Measurements from ENCODE around the gene ZG16.

Gene ZG16

DNA sequence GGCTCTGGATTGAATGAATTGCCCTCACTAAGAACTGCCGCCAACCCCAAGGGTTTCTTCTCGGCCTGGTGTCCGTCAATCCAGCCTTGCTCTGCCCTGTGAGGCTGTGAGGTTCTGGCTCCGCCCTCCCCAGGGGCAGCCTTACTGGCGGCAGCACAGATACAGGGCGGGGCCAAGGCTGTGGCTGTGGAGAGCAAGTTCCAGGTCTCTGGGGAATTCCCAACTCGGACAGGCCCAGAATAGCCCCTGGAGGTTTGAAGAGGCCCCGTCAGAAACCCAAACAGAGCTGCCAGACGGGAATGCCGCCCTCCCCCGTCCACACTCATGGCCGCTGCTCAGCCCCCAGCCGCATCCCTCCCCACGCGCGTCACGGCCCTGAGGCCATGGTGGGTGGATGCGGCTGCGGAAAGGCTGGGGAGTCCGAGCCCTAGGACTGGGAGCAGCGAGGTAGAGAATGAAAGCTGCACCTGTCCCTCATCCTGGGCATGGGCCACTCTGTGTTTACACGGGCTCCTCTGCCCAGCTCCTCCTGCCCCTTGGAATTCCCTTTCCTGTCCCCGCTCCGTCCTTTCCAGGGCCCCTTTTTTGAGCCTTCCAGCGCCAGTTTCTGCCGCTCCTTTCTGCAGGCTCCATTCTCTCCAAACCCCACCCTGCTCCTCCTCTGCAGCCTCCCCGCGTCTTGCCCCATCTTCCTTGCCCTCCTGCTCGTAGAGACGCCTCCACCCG, 33.3 kb downstream of the ZG16 start:
- DNase-seq: peak; percentile 92

- peak; percentile 57 for DNase-seq
These were observed 34.0 kb downstream of the ZG16 start, which contains the start of gene PRRT2 for GRCh38 chr16:29811896-29812665. PRRT2 (plus strand) TSS chr16:29812193; CDS start chr16:29813055, 862 bp downstream.

DNA sequence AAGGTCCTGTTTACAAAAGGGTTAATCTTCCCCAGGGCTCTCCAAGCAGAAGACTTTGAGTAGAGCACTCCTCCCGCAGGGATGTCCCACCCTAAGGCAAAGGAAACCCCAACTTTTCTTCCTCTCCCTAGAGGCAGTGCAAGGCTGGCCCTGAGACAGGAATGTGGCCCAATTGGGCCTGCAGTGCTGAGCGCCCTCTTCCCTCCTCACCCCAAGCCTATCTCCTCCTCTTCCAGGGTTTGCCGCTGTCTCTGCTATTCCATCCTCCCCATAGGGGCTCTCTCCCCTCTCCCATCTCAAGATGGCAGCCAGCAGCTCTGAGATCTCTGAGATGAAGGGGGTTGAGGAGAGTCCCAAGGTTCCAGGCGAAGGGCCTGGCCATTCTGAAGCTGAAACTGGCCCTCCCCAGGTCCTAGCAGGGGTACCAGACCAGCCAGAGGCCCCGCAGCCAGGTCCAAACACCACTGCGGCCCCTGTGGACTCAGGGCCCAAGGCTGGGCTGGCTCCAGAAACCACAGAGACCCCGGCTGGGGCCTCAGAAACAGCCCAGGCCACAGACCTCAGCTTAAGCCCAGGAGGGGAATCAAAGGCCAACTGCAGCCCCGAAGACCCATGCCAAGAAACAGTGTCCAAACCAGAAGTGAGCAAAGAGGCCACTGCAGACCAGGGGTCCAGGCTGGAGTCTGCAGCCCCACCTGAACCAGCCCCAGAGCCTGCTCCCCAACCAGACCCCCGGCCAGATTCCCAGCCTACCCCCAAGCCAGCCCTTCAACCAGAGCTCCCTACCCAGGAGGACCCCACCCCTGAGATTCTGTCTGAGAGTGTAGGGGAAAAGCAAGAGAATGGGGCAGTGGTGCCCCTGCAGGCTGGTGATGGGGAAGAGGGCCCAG, 34.9 kb downstream of the ZG16 start:
- no peak for DNase-seq

DNA sequence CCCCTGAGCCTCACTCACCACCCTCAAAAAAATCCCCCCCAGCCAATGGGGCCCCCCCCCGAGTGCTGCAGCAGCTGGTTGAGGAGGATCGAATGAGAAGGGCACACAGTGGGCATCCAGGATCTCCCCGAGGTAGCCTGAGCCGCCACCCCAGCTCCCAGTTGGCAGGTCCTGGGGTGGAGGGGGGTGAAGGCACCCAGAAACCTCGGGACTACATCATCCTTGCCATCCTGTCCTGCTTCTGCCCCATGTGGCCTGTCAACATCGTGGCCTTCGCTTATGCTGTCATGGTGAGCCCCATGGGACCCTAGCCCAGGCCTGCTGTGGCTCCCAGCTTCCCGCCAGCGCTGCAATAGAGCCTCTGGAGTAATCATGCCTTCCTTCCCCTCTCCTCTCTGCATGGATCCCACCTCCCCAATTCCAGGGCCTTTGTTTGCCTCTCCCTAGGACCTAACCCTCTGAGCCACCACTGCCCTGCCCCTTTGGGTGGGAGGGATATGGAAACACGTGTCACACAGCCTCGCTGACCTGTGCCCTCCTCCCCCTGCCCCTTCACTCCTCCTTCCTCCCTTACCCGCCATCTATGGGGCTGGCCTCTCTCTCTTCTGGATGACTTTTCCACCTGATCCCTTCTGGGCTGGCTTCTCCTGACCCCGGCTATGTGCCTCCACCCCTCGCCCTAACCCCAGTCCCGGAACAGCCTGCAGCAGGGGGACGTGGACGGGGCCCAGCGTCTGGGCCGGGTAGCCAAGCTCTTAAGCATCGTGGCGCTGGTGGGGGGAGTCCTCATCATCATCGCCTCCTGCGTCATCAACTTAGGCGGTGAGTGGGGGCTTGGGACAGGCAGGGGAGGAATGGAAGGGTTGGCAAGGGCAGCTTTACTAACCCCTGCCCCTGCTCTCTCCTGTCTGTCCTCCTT, 35.8 kb downstream of the ZG16 start:
- DNase-seq: no peak

DNA sequence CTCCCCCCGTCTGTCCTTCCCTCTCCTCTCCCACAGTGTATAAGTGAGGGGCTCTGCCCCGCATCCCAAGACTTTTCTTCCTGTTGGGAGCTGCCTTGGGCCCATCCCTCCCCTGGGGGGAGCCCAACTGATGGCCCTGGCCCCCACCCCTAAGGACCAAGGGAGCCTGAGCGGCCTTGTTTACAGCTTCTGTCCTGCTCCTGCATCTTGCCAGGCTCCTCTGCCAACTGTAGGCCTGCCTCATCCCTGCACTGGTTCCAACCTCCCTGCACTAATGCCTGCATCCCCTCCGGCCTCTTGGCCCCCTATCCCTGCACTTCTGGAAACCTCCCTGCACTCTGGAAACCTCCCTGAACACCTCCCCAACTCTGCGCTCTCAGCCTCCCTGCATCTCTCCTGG, 36.5 kb downstream of the ZG16 start:
- DNase-seq: no peak

DNA sequence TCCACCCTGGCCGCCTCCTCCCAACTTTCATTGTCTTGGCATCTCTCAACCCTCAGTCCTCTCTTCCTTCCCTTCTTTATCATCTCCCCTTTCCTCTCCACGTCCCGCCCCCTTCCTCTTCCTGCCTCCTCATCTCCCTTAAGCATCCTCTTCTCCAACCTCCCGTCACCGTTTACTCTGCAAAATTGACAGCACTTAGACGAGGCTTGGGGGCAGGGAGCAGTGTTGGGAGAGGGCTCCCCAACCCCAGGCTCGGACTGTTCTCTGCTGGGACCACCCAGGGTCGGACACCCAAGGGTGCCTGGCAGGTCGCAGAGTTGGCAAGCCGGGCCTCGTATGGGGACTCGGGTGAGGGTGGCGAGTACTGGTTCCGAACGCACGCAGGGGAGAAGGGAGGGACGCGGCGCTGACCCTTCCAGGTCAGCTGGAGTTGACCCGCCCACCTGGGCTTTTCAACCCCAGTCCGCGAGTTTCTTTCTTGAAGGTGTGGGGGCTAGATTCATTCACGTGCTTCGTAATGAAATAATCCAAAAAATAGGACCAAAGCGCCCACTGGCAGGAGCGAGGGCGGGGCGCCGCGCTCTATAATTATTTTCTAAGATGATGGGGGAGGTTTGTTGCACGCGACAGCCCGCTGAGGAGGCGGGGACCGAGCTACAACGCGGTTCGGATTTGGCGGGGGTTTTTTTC, 37.1 kb downstream of the ZG16 start:
- DNase-seq: peak; percentile 73

DNA sequence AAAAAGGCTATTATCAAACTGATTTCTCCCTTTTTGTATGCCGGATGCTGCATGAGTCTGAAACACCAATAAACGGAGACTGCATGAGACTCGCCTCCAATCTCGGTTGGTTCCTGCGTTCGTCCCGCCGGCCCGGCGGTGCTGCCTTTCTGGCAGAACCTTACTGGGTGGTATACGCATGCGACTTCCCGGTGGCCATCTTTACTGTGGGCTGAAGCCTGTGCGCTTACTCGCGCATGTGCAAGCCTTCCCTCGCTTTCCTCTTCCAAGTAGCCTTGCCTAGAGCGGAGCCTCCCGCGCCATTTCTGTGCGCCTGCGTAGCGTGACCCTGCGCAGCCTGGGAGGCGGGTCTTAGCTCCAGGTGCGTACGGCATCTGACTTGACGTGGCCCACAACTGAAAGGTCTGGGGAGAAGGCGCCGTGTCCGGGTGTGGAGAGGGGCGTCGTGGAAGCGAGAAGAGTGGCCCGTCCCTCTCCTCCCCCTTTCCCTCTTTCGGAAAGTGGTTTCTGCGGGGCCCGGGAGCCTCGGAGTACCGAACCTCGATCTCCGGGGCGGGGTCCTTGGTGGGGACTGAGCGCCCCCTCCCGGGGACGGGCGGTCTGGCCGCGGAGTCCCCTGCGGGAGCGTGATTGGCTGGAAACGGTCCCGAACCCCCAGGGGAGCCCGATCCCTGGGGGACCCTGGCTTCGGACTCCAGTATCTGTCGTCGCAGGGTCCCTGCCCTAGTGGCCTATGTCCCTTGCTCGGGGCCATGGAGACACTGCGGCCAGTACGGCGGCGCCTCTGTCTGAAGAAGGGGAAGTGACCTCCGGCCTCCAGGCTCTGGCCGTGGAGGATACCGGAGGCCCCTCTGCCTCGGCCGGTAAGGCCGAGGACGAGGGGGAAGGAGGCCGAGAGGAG, 38.0 kb downstream of the ZG16 start, which contains the start of gene PAGR1:
Gene PAGR1 (plus strand): TSS at position 360 of the 901 bp plus-strand sequence. CDS start 374 bp downstream, at position 734.
- peak; percentile 99 for DNase-seq

DNA sequence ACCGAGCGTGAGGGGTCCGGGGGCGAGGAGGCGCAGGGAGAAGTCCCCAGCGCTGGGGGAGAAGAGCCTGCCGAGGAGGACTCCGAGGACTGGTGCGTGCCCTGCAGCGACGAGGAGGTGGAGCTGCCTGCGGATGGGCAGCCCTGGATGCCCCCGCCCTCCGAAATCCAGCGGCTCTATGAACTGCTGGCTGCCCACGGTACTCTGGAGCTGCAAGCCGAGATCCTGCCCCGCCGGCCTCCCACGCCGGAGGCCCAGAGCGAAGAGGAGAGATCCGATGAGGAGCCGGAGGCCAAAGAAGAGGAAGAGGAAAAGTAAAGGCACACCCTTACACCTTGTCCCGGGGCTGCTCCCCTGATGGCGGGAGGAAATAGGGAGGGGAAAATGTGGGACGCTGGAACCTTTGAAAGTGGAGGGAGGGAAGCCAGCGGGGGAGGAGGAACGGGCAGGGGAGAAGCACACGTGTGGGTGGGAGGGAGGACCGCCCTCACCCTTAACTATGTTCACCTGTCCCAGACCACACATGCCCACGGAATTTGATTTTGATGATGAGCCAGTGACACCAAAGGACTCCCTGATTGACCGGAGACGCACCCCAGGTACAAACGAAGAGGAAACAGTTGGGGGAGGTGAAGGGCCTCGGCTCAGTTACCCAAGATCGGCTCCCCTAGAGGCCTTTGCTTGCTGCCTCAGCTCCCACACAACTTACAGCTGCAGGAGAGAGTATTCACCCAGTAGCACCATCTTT, 38.8 kb downstream of the ZG16 start:
- peak; percentile 78 for DNase-seq

GRCh38 chr16:29818082-29818481, 40.0 kb downstream of the ZG16 start:
- DNase-seq: no peak

GRCh38 chr16:29819506-29819905, 41.5 kb downstream of the ZG16 start:
- DNase-seq: no peak

GRCh38 chr16:29820271-29820701, 42.2 kb downstream of the ZG16 start, which contains the start of gene MVP:
MVP (plus strand) TSS chr16:29820462; CDS start chr16:29830550, 10,088 bp downstream.
- peak; percentile 79 for DNase-seq

DNA sequence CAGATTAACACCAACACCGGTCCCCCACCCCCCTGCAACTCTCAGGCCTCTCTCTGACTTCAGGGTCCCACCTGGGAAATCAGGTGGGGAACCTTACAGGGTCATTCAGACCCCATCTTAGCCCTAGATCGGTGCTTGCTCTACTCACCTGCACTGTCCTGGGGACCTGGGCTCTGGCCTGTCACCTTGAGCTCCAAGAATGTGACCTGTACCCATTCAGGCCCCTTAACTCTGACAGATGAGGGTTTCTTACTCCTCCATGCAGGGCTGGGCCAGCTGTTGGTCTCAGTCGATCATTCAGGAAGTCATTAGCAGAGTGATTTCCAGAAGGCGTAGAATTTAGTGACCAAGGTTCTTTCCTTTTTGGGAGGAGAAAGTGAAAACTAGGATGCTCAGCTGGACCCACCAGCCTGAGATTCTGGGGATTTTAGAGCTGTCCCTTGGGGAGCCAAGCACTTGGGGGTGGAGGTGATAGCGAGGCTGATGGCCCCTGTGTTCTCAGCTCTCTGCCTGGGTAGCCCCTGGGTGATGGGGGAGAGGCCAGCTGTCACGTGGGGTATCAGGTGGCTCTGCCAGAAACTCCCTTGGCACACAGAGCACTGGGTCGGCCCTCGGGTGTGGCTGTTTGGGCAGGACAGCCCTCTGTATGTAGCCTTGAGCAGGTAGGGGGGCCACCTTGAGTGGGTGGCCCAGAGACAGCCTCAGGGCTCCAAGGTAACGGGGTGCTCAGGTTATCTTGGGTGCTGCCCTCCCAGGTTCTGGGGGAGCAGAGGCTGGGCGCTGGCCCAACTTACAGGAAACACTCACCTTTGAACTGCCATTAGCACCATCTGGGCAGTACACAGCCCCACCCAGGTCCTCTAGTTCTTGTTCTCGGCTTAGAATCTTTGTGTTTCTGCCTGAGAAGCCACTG, 42.9 kb downstream of the ZG16 start:
- no peak for DNase-seq

GRCh38 chr16:29821643-29822115, 43.6 kb downstream of the ZG16 start:
- no peak for DNase-seq

DNA sequence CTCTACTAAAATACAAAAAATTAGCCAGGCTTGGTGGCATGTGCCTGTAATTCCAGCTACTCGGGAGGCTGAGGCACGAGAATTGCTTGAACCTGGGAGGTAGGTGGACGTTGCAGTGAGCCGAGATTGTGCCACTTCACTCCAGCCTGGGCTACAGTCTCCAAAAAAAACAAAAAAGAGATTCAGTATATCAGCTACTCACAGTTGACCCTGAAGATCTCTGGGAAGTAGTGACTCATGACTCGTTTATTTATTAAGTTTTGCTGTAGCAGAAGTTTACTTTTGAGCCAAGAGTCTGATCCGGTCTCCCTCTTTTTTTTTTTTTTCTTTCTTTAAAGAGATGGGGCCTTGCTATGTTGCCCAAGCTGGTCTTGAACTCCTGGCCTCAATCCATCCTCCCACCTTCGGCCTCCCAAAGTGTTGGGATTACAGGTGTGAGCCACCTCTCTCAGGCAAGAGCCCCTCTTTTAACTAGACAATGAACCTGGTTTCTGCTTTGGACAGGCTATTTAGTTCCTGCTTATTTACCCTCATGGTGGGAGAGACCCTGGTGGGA, 46.6 kb downstream of the ZG16 start:
- no peak for DNase-seq

DNA sequence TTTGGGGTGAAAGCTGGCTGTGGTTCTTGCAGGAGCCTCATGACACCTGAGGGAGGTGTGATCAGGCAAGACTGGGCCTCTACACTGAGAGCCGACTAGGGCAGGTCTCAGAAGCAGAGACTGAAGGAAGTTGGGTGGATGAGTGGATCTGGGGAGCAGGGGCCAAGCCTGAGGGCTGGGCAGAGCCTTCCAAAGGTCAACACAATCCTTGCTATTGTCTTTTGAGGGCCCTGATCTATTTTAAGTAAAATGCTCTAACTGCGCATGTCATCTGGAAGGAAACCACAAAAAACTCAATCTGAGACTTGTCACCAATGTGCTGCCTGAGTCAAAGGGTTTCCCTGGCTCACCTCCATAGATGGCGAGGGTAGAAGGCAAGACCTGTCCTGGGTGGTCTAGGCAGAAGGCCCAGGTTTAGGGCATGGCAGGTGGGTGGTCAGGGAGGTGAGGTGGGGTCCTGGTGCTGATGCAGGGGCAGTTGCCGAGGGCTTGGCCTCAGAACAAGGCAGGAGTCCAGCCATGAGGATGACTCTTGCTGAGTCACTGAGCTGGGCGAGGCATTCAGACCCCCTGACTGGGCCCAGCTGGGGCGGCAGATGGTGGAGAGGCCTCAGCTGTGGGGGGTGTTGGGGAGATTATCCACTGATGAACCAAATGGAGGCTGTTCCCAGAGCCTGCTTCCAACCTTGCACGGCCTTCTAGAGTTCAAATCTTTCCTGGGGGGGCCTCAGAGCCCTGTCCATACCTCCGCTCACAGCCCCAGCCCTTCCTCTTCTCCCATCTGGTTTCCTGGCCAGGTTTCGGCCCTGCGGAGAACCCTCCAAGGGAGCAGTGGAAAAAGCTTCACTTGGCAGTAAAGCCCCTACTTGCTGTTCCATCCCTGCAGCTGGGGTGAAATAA, 47.3 kb downstream of the ZG16 start:
- DNase-seq: no peak

DNA sequence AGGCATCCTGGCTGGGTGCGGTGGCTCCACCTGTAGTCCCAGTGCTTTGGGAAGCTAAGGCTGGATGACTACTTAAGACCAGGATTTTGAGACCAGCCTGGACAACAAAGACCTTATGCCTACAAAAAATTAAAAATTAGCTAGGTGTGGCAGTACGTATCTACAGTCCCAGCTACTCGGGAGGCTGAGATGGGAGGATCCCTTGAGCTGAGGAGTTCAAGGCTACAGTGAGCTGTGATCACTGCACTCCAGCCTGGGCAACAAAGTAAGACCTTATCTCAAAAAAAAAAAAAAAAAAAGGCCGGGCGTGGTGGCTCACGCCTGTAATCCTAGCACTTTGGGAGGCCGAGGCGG, 48.3 kb downstream of the ZG16 start:
- DNase-seq: no peak

DNA sequence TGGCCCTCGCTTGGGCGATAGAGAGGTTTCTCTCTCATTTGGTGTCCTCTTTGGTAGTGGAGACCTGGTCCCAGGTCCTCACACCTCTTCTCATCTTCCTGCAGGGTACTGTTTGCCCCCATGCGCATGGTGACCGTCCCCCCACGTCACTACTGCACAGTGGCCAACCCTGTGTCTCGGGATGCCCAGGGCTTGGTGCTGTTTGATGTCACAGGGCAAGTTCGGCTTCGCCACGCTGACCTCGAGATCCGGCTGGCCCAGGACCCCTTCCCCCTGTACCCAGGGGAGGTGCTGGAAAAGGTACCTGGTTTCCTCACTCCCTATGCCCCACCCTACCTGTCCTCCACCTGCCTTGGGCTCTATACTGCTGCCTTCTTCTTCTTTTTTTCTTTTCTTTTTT, 52.7 kb downstream of the ZG16 start:
- no peak for DNase-seq

Measured in hematopoietic multipotent progenitor cell treated with erythropoietin and hydrocortisone succinate and interleukin-3 and kit ligand, for 6 days (in vitro differentiated cells).